C4-2B (cell line): Measurements from ENCODE around the gene MGAT5B.

Experiments used
- ZFX ChIP-seq: fragments of 450-650 bp; IDR thresholded peaks from 2 replicates; pipeline ENCODE4 v1.6.1; 2017
- TF ChIP-seq, protein P1 (sequence below): fragments of 450-650 bp; conservative IDR thresholded peaks from 2 replicates; pipeline ENCODE4 v1.5.1; 2017; ENCODE audit warnings: mild to moderate bottlenecking

DNA sequence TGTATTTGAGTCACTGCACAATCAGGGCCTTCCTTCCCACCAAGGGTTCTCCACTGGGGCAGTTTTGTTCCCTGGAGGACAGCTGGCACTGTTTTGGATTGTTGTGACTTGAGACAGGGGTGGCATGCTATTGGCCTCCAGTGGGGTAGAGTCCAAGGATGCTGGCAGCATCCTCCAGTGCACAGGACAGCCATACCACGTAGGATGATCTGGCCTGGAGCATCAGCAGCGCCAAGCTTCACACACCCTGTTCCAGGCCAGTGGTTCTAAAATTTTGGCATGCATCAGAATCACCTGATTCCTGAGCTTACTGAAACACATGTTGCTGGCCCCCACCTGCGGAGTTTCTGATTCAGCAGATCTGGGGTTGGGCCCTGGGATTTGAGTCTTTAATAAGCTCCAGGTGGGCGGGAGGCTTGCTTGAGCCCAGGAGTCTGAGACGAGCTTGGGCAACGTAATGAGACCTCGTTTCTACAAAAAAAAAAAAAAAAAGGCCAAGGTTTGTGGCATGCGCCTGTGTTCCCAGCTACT, 83.2 kb downstream of the MGAT5B start:
- TF ChIP-seq, protein P1, sequence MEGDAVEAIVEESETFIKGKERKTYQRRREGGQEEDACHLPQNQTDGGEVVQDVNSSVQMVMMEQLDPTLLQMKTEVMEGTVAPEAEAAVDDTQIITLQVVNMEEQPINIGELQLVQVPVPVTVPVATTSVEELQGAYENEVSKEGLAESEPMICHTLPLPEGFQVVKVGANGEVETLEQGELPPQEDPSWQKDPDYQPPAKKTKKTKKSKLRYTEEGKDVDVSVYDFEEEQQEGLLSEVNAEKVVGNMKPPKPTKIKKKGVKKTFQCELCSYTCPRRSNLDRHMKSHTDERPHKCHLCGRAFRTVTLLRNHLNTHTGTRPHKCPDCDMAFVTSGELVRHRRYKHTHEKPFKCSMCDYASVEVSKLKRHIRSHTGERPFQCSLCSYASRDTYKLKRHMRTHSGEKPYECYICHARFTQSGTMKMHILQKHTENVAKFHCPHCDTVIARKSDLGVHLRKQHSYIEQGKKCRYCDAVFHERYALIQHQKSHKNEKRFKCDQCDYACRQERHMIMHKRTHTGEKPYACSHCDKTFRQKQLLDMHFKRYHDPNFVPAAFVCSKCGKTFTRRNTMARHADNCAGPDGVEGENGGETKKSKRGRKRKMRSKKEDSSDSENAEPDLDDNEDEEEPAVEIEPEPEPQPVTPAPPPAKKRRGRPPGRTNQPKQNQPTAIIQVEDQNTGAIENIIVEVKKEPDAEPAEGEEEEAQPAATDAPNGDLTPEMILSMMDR = no peak
- TF ChIP-seq ZFX = no peak
